Uterus (tissue), 2 donors: ENCODE data around the gene NTF3.

Experiments
- CTCF ChIP-seq, 4 experiments: fragments of 200-600 bp in 2 of 4; fragments of 450-650 bp in 2 of 4; sonication (generic) in 2 of 4; IDR thresholded peaks; one replicate each; pipeline ENCODE4 v1.5.1; 2016 to 2019; ENCODE audit warnings: antibody characterized with exemption in 4 of 4, mild to moderate bottlenecking in 2 of 4, moderate library complexity in 1 of 4
- POLR2A ChIP-seq, 2 donors: fragments of 450-650 bp; IDR thresholded peaks; one replicate each; pipeline ENCODE4 v1.6.1; 2016; ENCODE audit warnings: antibody characterized with exemption in 2 of 2, mild to moderate bottlenecking in 1 of 2, moderate library complexity in 1 of 2

- TF ChIP-seq CTCF (IDR thresholded peaks at IDR 0.05) = no peak
- TF ChIP-seq POLR2A (IDR thresholded peaks at IDR 0.05) = no peak
Measured at GRCh38 chr12:5525783-5526367, 94.0 kb downstream of the NTF3 start.
